Measurements from ENCODE around the gene MYO7B. TPM values are rescaled to one million over a fixed set of nuclear protein-coding genes. Genes with fewer than 3 reads are reported as not detected.

The MYO7B gene
- total RNA-seq, 1 donor from 2014 or later: not detected

GRCh38 chr2:127671557-127672302 is 136.2 kb downstream of the MYO7B start:
- DNase-seq (ENCODE audit: low read depth) (no peak), FAIRE-seq (no peak)
- Histone ChIP-seq H3K36me3 (ENCODE audit: control insufficient read depth, insufficient read depth, low read length) (no peaks in the 10 kb centered on the region), H3K4me3 (ENCODE audit: low read depth, low read length) (no peak overlapping the region), H3K27me3 (ENCODE audit: control insufficient read depth, insufficient read depth, low read length) (peaks cover 17% of the 10 kb centered on the region)
- no peak for TF ChIP-seq CTCF (IDR thresholded peaks at IDR 0.05; ENCODE audit: insufficient read depth, low read length, severe bottlenecking)

- H3K27me3 ChIP-seq (ENCODE audit: control insufficient read depth, insufficient read depth, low read length): peaks cover 24% of the 10 kb centered on the region
- H3K36me3 ChIP-seq (ENCODE audit: control insufficient read depth, insufficient read depth, low read length): no peaks in the 10 kb centered on the region
- H3K4me3 ChIP-seq (ENCODE audit: low read depth, low read length): no peak overlapping the region
- no peak for TF ChIP-seq CTCF (IDR thresholded peaks at IDR 0.05; ENCODE audit: insufficient read depth, low read length, severe bottlenecking)
- DNase-seq (ENCODE audit: low read depth) (no peak), FAIRE-seq (no peak)
These were observed 137.1 kb downstream of the MYO7B start for GRCh38 chr2:127672341-127673224.

GRCh38 chr2:127673291-127674069 is 138.0 kb downstream of the MYO7B start:
- no peak overlapping the region for H3K4me3 ChIP-seq (ENCODE audit: low read depth, low read length)
- no peak for TF ChIP-seq CTCF (IDR thresholded peaks at IDR 0.05; ENCODE audit: insufficient read depth, low read length, severe bottlenecking)
- DNase-seq (ENCODE audit: low read depth): no peak
- FAIRE-seq: no peak
- H3K27me3 ChIP-seq (ENCODE audit: control insufficient read depth, insufficient read depth, low read length): peaks cover 30% of the 10 kb centered on the region
- H3K36me3 ChIP-seq (ENCODE audit: control insufficient read depth, insufficient read depth, low read length): no peaks in the 10 kb centered on the region

GRCh38 chr2:127674241-127675209 is 139.0 kb downstream of the MYO7B start:
- no peak for DNase-seq (ENCODE audit: low read depth)
- Histone ChIP-seq H3K36me3 (ENCODE audit: control insufficient read depth, insufficient read depth, low read length) (no peaks in the 10 kb centered on the region), H3K4me3 (ENCODE audit: low read depth, low read length) (peak overlapping the region; percentile 25), H3K27me3 (ENCODE audit: control insufficient read depth, insufficient read depth, low read length) (peaks cover 32% of the 10 kb centered on the region)
- FAIRE-seq: no peak
- no peak for TF ChIP-seq CTCF (IDR thresholded peaks at IDR 0.05; ENCODE audit: insufficient read depth, low read length, severe bottlenecking)
